Activated T-helper 1 cell treated with anti-CD3 and anti-CD28 coated beads, Interleukin-12 subunit alpha, Interleukin-12 subunit beta, Interleukin-2, Interleukin-4 antibody, amounts not matched to agents 30 ng/mL and 10 ng/mL and 1 ng/mL, durations not matched to agents 14 hours and 24 hours and 36 hours (primary cell): ENCODE results near the gene TFEB. TPM values are rescaled to one million over a fixed set of nuclear protein-coding genes. Genes with fewer than 3 reads are reported as not detected.

Source experiments
- DNase-seq: peaks from one replicate; pipeline ENCODE4 v3.0.0; 2021; ENCODE audit warnings: low spot score
- H3K27ac Mint-ChIP-seq: one replicate; pipeline ENCODE4 v1.8.0; 2021; ENCODE audit warnings: mild to moderate bottlenecking, mixed read lengths
- H3K27me3 Mint-ChIP-seq: one replicate; pipeline ENCODE4 v1.8.0; 2022; ENCODE audit warnings: mild to moderate bottlenecking, moderate library complexity, mixed read lengths; ENCODE audit not compliant: insufficient read depth
- H3K36me3 Mint-ChIP-seq: one replicate; pipeline ENCODE4 v1.8.0; 2021; ENCODE audit warnings: low read depth, mixed read lengths
- H3K4me1 Mint-ChIP-seq: one replicate; pipeline ENCODE4 v1.8.0; 2021; ENCODE audit warnings: low read depth, mixed read lengths
- H3K4me3 Mint-ChIP-seq: one replicate; pipeline ENCODE4 v1.8.0; 2021; ENCODE audit warnings: mild to moderate bottlenecking, moderate library complexity, mixed read lengths
- H3K9me3 Mint-ChIP-seq: one replicate; pipeline ENCODE4 v1.8.0; 2021; ENCODE audit warnings: mixed read lengths
- intact Hi-C: fragments of 100-400 bp; cut with micrococcal nuclease; formaldehyde crosslinking; loops from one replicate; pipeline ENCODE4 v1.15.1; 2024
- total RNA-seq: library from RNA; stranded (reverse); gene quantifications from 2 replicates; pipeline ENCODE4 v1.2.3, GENCODE V29; 2022

TFEB gene
- total RNA-seq, 1 donor from 2014 or later, result 17.2 TPM

DNA sequence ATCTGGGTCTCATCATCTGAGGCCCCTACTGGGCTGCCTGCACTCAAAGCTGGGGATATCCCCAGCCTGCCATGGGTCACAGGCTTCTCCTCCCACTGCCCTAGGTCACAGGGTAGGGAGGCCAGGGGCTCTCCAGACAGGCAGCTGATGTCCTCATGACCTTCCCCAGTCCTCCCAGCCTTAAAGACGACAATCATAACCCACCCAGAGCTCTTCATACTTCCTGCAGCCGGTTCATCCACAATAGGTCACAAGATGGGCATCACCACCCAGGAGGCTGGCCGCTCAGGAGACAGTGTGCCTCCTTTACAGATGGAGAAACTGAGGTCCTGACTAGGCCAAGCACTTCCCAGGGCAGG is 15.2 kb downstream of the TFEB start:
- H3K9me3 Mint-ChIP-seq, result no peaks in the 10 kb centered on the region
- DNase-seq, result no peak
- no peak overlapping the region for H3K27ac Mint-ChIP-seq
- intact Hi-C loops, result no loop called here
- H3K36me3 Mint-ChIP-seq, result no peaks in the 10 kb centered on the region
- no peaks in the 10 kb centered on the region for H3K27me3 Mint-ChIP-seq
- no peak overlapping the region for H3K4me3 Mint-ChIP-seq
- peaks cover 13% of the 10 kb centered on the region for H3K4me1 Mint-ChIP-seq

DNA sequence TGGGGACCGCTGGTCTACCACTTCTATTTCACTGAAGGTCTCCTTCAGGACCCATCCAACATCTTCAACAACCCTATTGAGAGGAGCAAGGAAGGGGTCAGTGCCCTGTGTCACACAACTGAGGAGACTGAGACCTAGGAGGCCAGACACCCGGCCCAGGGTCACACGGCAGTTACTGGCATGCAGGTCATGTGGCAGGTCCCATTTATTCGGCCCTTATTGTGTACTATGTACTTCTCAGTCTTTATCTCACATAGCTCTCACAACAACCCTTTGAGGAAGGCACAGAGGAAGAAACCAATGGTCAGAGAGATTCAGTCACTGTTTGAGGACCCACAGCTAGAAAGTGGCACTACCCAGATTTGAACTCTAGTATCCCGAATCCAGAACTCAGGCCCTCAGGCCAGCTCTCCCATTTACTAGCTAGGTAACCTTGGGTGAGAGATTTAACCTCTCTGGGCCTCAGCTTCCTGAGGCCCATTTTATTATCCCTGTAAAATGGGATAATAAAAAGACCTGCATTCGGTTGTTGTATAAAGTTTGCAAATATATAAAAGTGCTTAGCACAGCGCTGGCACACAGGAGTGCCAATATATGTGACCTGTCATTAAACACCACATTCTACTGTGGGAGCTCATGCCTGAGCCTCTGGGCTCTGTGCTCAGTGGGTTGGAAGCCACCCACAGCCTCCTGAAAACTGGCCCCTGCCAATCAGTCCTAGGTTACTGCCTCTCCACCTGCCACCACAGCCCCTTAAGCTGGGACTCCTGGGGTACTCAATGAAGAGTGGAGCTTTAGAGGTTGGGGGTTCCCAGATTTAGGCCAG is 15.8 kb downstream of the TFEB start:
- Mint-ChIP-seq H3K4me3 (no peak overlapping the region), H3K9me3 (no peaks in the 10 kb centered on the region), H3K4me1 (peaks cover 13% of the 10 kb centered on the region), H3K36me3 (no peaks in the 10 kb centered on the region), H3K27me3 (no peaks in the 10 kb centered on the region), H3K27ac (no peak overlapping the region)
- intact Hi-C loops, result no loop called here
- DNase-seq, result no peak

DNA sequence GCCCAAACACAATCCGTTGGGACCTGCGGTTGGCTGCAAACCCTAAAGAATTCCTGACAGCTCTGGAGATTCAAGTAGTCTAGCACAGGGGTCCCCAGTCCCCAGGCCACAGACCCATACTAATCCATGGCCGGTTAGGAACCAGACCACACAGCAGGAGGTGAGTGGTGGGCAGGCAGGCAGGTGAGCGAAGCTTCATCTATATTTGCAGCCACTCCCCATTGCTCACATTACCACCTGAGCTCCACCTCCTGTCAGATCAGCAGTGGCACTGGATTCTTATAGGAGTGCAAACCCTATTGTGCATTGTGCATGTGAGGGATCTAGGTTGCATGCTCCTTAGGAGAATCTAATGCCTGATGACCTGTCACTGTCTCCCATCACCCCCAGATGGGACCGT is 16.6 kb downstream of the TFEB start:
- no peak for DNase-seq
- Mint-ChIP-seq H3K36me3 (no peaks in the 10 kb centered on the region), H3K27ac (no peak overlapping the region), H3K4me3 (no peak overlapping the region), H3K9me3 (no peaks in the 10 kb centered on the region), H3K27me3 (no peaks in the 10 kb centered on the region), H3K4me1 (peaks cover 13% of the 10 kb centered on the region)
- intact Hi-C loops, result no loop called here

DNA sequence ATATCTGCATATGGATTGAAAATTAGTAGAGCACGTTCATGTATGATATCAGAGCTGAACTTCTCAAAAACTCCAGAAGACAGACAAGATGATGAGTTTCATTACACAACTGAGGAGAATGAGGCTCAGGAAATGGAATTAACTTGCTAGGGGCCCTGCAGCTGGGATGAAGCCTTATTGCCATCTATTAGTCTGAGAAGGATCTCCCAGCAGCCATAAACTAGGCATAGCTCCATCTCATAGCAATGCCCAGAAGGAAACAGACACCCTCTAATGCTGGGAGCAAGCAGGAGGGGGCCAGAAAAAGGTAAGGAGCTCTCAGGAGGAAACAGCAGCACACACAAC is 18.0 kb downstream of the TFEB start:
- no peak for DNase-seq
- Mint-ChIP-seq H3K36me3 (no peaks in the 10 kb centered on the region), H3K27me3 (no peaks in the 10 kb centered on the region), H3K9me3 (no peaks in the 10 kb centered on the region), H3K27ac (no peak overlapping the region), H3K4me3 (no peak overlapping the region), H3K4me1 (peaks cover 13% of the 10 kb centered on the region)
- intact Hi-C loops, result no loop called here

DNA sequence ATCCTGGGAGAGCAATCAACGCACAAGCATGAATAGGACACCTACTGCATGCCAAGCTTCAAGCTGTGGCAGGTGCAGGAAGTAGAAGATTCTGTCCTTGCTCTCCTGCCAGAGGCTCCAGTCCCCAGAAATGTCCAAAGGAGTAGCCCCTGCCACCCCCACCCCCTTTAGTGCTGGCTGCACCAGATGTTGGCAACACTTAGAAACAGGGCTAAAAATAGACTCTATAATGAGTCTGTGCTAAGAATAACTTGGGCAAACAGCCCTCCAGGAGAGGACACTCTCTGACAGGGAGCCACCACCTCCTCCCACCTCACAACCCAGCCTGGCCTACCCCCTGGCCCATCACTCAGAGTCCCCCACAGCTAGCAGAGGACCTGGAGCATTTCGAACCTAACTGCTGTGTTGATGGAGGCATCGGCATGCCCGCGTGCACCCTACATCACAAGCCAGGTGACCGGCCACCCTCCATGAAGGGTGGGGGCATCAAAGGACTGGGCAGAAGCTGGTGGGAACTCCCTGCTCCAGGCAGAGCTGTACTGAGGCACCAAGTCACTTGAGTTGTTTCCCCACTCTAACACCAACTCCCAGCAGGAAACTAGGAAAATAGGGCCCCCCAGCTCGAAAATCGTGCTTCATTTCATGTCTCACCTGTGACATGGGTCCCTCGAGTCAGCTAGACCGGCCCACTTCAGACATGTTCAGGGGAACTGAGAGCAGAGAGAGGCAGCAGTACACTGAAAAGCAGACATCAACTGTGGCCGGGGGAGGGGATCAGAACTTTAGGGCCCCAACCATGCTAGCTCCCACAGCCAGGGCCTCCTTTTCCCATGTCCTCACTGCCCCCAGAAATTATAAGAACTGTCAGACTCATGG is 18.7 kb downstream of the TFEB start:
- H3K4me3 Mint-ChIP-seq, result no peak overlapping the region
- H3K27ac Mint-ChIP-seq, result no peak overlapping the region
- H3K9me3 Mint-ChIP-seq, result no peaks in the 10 kb centered on the region
- intact Hi-C loops, result no loop called here
- no peak for DNase-seq
- H3K4me1 Mint-ChIP-seq, result peaks cover 13% of the 10 kb centered on the region
- no peaks in the 10 kb centered on the region for H3K27me3 Mint-ChIP-seq
- H3K36me3 Mint-ChIP-seq, result no peaks in the 10 kb centered on the region

DNA sequence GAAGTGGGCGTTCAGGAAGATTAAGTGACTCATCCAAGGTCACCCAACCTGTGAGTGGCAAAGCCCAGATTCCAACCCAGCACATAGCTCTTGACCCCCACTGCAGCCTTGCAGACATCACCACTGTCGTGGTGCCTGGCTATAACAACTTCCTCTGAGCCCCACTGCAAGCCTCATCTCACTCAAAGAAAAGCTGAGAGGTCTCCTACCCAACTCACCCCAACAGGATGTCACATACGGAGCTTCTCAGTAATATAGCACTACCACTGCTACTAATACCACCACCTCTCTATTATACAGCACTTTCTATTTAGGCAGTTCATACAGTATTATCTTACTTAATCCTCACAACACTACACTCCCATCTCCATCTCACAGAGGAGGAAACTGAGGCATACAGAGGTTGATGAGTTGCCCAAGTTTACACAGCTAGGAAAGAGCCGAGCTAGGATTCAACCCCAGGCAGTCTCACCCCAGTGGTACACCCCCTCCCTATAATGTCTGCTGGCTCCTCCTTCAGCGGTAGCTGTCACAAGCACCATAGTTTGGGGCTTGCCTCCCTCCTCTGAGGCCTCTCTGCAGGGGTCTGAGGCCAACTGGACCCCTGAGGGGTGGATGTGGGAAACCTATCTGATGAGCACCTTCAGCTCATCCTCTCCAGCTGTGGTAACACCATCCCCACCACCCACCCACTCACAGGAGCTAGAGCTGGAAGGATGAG is 19.5 kb downstream of the TFEB start:
- H3K27me3 Mint-ChIP-seq, result no peaks in the 10 kb centered on the region
- H3K4me3 Mint-ChIP-seq, result no peak overlapping the region
- peaks cover 10% of the 10 kb centered on the region for H3K4me1 Mint-ChIP-seq
- H3K9me3 Mint-ChIP-seq, result no peaks in the 10 kb centered on the region
- peak overlapping the region; percentile 19 for H3K27ac Mint-ChIP-seq
- no peak for DNase-seq
- no peaks in the 10 kb centered on the region for H3K36me3 Mint-ChIP-seq
- intact Hi-C loops, result no loop called here

DNA sequence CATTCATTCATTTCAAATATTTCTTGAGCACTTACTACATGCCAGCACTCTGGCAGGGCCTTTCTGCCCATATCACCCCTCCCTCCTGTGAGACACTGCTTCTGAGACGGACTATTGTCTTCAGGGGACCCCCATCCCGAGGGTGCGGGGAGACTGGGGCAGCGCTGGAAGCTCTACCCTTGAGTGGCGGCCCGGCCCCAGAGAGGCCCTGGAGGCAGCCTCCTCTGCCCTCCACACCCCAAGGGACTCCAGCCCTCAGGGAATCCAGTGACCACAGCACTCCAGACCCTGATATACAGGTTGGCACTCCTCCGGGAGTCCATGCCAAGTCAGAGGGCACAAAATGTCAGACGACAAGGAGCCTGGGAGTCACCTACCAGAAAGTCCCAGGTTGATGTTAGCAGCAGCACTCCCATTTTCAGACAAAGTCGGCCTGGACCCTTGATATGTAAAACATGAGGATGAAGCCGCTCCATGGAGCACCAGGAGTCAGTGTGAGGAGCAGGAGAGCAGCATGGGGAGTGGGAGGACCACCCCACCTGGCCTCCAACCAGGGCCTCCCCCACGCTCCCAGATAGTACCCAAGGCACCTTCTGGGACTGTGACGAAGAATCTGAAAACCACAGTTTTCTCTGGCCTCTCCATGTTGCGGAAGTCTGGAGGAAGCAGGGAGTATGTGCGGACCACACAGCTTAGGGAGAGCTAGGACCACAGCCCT is 20.7 kb downstream of the TFEB start:
- no peaks in the 10 kb centered on the region for H3K36me3 Mint-ChIP-seq
- intact Hi-C loops, result no loop called here
- H3K27me3 Mint-ChIP-seq, result no peaks in the 10 kb centered on the region
- peaks cover 8% of the 10 kb centered on the region for H3K4me1 Mint-ChIP-seq
- no peak for DNase-seq
- H3K9me3 Mint-ChIP-seq, result no peaks in the 10 kb centered on the region
- no peak overlapping the region for H3K4me3 Mint-ChIP-seq
- H3K27ac Mint-ChIP-seq, result no peak overlapping the region

DNA sequence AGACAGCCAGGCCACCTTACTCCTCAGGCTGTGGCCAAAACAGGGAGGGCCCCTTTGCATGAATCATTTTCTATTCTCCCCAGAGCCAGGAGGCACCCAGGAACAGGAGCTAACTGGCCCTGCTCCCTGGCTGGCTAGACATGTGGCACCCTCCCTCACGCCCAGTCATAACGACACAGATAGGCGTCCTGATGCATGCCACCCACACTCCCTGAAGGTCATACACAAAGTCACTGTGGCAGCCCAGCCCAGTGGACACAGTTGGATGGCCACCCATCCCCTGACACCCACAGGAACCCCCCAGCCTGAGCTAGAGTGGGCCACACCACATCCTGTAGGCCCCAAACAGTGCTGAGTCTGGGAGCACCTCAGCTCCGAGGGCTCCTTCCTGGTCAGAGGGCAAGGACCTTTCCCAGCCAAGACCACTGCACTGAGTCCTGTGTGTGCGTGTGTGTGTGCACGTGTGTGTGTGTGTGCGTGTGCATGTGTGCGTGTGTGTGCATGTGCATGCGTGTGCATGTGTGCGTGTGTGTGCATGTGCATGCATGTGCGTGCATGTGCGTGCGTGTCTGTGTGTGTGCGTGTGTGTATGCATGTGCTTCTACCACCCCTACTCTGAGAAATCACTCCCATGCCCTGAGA is 21.6 kb downstream of the TFEB start:
- Mint-ChIP-seq H3K4me1 (peaks cover 8% of the 10 kb centered on the region), H3K4me3 (no peak overlapping the region), H3K27me3 (no peaks in the 10 kb centered on the region), H3K36me3 (no peaks in the 10 kb centered on the region), H3K9me3 (no peaks in the 10 kb centered on the region), H3K27ac (no peak overlapping the region)
- intact Hi-C loops, result no loop called here
- DNase-seq, result no peak

DNA sequence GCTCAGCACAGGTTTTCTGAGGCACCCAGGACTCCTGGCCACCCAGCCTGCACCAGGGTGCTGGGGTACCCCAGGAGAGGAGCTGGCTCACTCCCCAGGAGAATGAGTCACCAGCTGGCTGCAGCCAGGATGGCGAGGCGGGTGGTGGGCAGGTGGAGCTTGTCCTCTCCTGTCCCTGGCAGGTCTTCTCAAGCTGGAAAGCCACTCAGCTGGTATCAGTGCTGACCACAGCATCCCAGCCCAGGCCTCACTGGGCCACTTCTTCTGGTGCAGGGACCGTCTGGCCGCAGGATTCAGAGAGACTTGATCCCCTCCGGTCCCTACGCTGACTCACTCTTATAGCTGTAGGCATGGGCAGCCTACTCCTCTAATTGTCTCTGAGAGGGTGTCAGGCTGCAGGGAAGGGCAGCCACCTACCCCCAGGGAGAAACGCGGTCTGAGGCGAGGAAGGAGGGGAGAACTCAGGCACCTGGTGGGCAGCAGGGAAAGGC is 22.2 kb downstream of the TFEB start:
- no peak overlapping the region for H3K4me3 Mint-ChIP-seq
- intact Hi-C loops, result no loop called here
- H3K27me3 Mint-ChIP-seq, result no peaks in the 10 kb centered on the region
- no peaks in the 10 kb centered on the region for H3K36me3 Mint-ChIP-seq
- no peaks in the 10 kb centered on the region for H3K9me3 Mint-ChIP-seq
- DNase-seq, result no peak
- no peak overlapping the region for H3K27ac Mint-ChIP-seq
- peaks cover 13% of the 10 kb centered on the region for H3K4me1 Mint-ChIP-seq

DNA sequence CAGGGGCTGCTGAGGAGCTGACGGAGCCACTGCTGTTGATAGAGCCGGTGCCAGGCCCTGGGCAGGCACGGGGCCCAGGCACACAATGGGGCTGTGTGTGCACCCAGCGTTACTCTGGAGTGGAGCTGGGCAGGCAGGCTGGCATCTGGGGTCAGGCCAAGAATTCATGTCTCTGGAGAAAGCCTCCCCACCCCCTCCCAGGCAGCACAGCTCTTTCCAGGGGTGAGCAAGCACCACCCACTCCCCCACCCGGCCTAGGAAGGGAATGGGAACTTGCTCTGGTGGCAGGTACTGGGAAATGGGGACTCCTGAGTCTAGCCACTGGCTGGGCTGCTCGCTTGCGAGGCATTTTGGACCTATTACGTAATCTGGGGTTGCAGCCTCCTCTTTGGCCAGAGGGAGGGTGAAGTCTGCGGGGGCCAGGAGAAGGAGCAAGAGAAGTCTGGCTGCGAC is 22.7 kb downstream of the TFEB start:
- intact Hi-C loops, result no loop called here
- Mint-ChIP-seq H3K27ac (no peak overlapping the region), H3K4me3 (no peak overlapping the region), H3K27me3 (no peaks in the 10 kb centered on the region), H3K4me1 (peaks cover 18% of the 10 kb centered on the region), H3K9me3 (no peaks in the 10 kb centered on the region), H3K36me3 (no peaks in the 10 kb centered on the region)
- DNase-seq, result no peak

DNA sequence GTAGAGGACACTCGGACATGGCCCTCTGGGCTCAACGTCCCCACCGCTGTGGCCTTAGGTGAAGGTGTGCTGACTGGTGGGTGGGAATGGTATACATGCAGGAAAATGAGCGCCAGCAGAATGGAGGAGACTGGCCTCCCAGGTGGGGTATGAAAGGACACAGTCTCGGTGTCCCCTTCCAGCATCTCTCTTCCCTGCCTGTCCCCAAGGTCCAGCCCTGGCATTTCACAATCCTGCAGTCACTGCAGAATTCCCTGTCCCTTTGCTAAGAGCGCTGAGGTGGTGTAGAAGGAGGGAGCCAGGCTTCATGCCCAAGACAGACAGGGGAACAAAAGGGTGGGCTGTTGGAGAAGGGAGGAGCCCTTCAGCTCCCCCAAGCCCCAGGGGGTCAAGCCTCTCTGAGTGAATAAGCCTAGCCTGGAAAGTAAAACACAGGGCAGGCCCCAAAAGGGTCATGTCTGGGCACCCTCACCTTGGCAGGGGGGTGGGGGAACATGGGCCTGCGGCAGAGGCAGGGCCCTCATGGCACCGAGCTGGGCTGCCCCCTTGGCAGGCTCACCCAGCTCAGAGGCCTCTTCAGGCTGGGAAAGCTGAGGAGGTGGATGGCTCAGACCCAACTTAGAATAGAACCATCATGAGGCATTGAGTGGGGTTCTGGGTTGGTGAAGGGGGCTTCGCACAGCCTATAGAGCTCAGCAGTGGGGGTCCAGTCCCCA is 23.9 kb downstream of the TFEB start:
- Mint-ChIP-seq H3K4me3 (no peak overlapping the region), H3K27me3 (no peaks in the 10 kb centered on the region), H3K4me1 (peaks cover 30% of the 10 kb centered on the region), H3K27ac (no peak overlapping the region), H3K36me3 (no peaks in the 10 kb centered on the region), H3K9me3 (no peaks in the 10 kb centered on the region)
- intact Hi-C loops, result no loop called here
- DNase-seq, result no peak

DNA sequence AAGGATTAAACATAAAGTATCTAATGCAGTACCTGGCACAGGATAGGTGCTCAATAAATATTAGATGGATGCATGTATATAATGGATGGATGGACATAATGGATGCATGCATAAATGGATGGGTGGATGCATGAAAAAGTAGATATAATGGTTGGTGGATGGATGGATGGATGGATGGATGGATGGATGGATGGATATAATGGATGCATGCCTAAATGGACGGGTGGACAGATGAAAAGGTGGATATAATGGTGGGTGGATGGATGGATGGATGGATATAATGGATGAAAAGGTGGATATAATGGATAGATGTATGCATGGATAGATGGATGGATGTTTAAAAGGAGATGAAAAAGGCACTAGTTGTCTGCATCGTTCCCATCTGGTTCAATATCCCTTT is 26.0 kb downstream of the TFEB start:
- no peaks in the 10 kb centered on the region for H3K36me3 Mint-ChIP-seq
- no peak overlapping the region for H3K27ac Mint-ChIP-seq
- H3K27me3 Mint-ChIP-seq, result no peaks in the 10 kb centered on the region
- peaks cover 27% of the 10 kb centered on the region for H3K4me1 Mint-ChIP-seq
- H3K4me3 Mint-ChIP-seq, result no peak overlapping the region
- no peak for DNase-seq
- intact Hi-C loops, result no loop called here
- H3K9me3 Mint-ChIP-seq, result no peaks in the 10 kb centered on the region
